ENCODE data around the gene APOD.

Gene APOD

GRCh38 chr3:195584543-195584870, 767 bp upstream of the APOD start:
- DNase-seq = no peak

- no peak for DNase-seq
These were observed 793 bp downstream of the APOD start for GRCh38 chr3:195582947-195583346.

GRCh38 chr3:195580744-195581443, 2.8 kb downstream of the APOD start:
- DNase-seq = no peak

GRCh38 chr3:195579281-195579680, 4.5 kb downstream of the APOD start:
- DNase-seq = no peak

- no peak for DNase-seq
These were observed 5.2 kb downstream of the APOD start for GRCh38 chr3:195578565-195578964.

GRCh38 chr3:195577645-195578177, 6.0 kb downstream of the APOD start:
- DNase-seq = no peak

- DNase-seq = no peak
These were observed 9.0 kb downstream of the APOD start for GRCh38 chr3:195574497-195575304.

- no peak for DNase-seq
These were observed 9.9 kb downstream of the APOD start for GRCh38 chr3:195573611-195574496.

GRCh38 chr3:195571361-195571760, 12.4 kb downstream of the APOD start:
- no peak for DNase-seq

- DNase-seq = no peak
These were observed 12.8 kb downstream of the APOD start for GRCh38 chr3:195570912-195571311.

- DNase-seq = no peak
These were observed 13.4 kb downstream of the APOD start for GRCh38 chr3:195570344-195570743.

GRCh38 chr3:195568630-195569029, 15.1 kb downstream of the APOD start:
- DNase-seq = no peak

- no peak for DNase-seq
These were observed 16.9 kb downstream of the APOD start for GRCh38 chr3:195566797-195567196.

- no peak for DNase-seq
These were observed 18.0 kb downstream of the APOD start for GRCh38 chr3:195565716-195566115.

- DNase-seq = no peak
These were observed 20.4 kb downstream of the APOD start for GRCh38 chr3:195563317-195563716.

- no peak for DNase-seq
These were observed 23.9 kb downstream of the APOD start for GRCh38 chr3:195559723-195560409.

GRCh38 chr3:195558602-195559001, 25.1 kb downstream of the APOD start:
- no peak for DNase-seq

- no peak for DNase-seq
These were observed 26.4 kb downstream of the APOD start for GRCh38 chr3:195557322-195557721.

GRCh38 chr3:195556390-195556789, 27.4 kb downstream of the APOD start:
- no peak for DNase-seq

- no peak for DNase-seq
These were observed 28.6 kb downstream of the APOD start for GRCh38 chr3:195555110-195555509.

- no peak for DNase-seq
These were observed 29.3 kb downstream of the APOD start for GRCh38 chr3:195554458-195554857.

GRCh38 chr3:195553268-195553667, 30.5 kb downstream of the APOD start:
- no peak for DNase-seq
